Astrocyte of the spinal cord (primary cell): ENCODE data around the gene KIF26B.
"Not testable (repeated sequence)": the region's sequence is repeated elsewhere in the genome, so short reads cannot be mapped to it uniquely, and the experiment has no call there.

Experiments
- DNase-seq: peaks from one replicate; pipeline ENCODE4 v3.0.0; 2011; ENCODE audit warnings: low read depth, low spot score
- H3K4me3 ChIP-seq: 2 replicates; pipeline ENCODE4 v1.5.1; 2011; ENCODE audit warnings: low read depth, mild to moderate bottlenecking, low read length, moderate library complexity
- in situ Hi-C: cut with HindIII; loops from 2 replicates; pipeline ENCODE4 v1.10.0; 2017; ENCODE audit warnings: low sequenced_read_pairs
- TF ChIP-seq, protein P1 (sequence below): IDR thresholded peaks from 2 replicates; pipeline ENCODE4 v1.5.1; 2012; ENCODE audit warnings: low read depth, mild to moderate bottlenecking, low read length, inconsistent platforms

KIF26B gene

DNA sequence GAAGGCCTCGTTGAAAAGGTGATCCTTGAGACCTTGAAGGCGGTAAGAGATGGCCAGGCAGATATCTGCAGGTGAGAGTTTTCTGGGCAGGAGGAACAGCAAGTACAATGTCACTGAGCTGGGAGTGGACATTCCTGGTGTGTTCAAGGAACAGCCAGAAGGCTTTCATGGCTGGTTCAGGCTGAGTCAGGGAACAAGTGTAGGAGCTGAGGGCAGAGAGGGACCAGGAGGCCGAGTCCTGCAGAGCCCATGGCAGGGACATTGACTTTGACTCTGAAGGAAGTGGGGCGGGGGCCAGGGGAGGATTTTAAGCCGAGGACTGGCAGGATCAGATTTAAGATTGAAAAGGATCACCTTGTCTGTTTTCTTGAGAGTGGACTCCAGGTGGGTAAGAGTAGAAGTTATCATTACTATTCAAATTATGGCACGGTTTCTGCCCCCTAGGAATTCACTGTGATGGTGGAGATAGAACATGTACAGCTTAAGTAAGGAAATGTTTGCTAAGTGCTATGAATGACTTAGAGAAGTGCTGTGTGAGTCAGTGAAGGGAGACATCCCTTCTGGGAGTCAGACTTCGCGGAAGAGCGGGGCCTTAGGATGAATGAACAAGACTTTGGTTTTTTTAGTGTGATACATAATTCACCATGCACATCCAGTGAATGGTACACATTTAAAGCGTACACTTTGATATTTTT lies 202.3 kb downstream of the KIF26B start:
- in situ Hi-C loops: no loop called here
- TF ChIP-seq, protein P1, sequence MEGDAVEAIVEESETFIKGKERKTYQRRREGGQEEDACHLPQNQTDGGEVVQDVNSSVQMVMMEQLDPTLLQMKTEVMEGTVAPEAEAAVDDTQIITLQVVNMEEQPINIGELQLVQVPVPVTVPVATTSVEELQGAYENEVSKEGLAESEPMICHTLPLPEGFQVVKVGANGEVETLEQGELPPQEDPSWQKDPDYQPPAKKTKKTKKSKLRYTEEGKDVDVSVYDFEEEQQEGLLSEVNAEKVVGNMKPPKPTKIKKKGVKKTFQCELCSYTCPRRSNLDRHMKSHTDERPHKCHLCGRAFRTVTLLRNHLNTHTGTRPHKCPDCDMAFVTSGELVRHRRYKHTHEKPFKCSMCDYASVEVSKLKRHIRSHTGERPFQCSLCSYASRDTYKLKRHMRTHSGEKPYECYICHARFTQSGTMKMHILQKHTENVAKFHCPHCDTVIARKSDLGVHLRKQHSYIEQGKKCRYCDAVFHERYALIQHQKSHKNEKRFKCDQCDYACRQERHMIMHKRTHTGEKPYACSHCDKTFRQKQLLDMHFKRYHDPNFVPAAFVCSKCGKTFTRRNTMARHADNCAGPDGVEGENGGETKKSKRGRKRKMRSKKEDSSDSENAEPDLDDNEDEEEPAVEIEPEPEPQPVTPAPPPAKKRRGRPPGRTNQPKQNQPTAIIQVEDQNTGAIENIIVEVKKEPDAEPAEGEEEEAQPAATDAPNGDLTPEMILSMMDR: no peak

DNA sequence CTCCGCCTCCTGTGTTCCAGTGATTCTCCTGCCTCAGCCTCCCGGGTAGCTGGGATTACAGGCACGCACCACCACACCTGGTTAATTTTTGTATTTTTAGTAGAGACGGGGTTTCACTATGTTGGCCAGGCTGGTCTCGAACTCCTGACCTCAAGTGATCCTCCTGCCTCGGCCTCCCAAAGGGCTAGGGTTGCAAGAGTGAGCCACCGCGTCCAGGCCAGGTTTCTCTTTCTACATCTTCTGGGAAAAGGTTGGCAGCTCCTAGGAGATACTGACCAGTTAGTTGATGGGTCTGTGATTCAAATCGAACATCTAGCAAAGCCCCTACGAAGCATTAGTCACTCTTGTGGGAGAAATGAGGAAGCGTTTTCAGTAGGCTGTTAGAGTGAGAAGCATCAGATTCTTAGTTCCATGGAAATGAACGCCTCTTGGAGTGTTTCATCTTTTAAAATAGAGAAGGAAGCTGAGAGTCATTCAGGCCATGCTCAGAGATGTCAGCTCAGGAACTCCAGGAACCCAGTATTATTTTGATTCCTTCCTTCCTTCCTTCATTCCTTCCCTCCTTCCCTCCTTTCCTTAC lies 204.4 kb downstream of the KIF26B start:
- in situ Hi-C loops, H3K4me3 ChIP-seq, DNase-seq: not testable (repeated sequence)

More for the DNA sequence above, 202.3 kb downstream of the KIF26B start:
- H3K4me3 ChIP-seq: no peak overlapping the region
- DNase-seq: no peak

DNA sequence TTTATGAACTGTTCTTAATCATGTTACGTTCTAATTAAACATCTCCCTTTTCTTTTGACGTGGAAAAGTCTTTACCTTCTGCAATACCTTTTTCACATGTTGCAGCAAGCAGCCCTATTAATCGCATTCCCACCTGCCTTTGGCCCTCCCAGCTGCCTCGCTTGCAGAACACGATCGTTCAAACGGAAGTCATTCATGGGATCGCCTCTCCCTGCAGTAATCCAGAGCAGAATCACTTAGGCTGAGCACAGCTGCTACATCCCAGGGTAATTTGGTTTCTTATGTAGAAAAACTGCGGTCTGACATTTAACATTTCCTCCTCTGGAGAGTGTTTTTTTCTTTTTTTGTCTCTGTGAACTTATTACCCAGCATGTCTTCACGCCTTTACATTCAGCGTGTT lies 206.3 kb downstream of the KIF26B start:
- DNase-seq: no peak
- in situ Hi-C loops: no loop called here
- no peak overlapping the region for H3K4me3 ChIP-seq
- TF ChIP-seq, protein P1: no peak

DNA sequence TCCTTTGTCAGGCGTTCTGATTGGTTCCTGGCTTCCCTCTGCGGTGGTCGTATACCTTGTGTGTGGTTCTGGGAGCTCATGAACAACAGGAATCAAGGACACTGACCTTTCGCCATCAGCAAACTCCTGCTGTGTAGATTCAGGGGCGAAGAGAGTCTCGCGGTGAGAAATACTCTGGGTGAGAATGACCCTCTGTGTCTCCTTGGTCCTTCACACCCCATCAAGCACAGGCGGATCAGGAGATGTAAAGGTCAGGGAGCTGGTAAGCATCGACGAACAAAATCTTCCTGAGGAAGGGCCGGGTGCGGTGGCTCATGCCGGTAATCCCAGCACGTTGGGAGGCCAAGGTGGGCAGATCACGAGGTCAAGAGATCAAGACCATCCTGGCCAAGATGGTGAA lies 207.2 kb downstream of the KIF26B start:
- in situ Hi-C loops: no loop called here
- no peak overlapping the region for H3K4me3 ChIP-seq
- TF ChIP-seq, protein P1: no peak
- no peak for DNase-seq

DNA sequence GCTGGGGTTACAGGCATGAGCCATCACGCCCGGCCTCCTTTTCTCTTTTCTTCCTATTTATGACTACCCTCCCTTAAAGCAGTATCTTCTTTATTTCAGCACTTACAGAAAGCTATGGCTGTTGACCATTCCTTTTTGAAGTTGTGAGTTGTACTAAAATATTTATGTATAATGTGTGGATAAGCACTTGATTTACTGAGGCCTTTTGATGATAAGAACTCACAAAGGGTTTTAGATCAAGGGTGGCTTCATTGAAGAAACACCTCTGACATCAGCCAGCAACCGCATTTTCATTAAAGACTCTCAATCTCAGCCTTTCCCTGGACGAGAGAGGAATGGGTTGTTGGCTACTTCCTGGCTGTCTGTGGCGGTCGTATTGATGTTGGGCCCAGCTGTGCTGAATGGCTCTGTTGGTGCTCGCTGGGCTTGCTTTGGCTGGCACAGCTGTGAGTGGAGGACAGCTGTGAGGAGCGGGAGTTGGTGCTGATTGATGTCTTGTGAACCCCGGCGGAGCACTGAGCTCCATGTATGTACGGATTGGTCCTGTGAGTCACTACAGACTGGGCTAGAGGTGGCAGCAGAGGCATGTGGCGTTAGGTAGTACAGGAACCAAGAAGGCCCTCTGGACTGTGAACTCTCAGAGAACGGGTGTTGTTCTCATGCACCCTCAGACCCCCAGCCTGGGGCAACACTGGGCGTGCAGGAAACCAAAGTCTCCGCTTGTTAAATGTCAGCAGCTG lies 208.8 kb downstream of the KIF26B start:
- TF ChIP-seq, protein P1: no peak
- no peak overlapping the region for H3K4me3 ChIP-seq
- in situ Hi-C loops: no loop called here
- DNase-seq: peak; percentile 12

DNA sequence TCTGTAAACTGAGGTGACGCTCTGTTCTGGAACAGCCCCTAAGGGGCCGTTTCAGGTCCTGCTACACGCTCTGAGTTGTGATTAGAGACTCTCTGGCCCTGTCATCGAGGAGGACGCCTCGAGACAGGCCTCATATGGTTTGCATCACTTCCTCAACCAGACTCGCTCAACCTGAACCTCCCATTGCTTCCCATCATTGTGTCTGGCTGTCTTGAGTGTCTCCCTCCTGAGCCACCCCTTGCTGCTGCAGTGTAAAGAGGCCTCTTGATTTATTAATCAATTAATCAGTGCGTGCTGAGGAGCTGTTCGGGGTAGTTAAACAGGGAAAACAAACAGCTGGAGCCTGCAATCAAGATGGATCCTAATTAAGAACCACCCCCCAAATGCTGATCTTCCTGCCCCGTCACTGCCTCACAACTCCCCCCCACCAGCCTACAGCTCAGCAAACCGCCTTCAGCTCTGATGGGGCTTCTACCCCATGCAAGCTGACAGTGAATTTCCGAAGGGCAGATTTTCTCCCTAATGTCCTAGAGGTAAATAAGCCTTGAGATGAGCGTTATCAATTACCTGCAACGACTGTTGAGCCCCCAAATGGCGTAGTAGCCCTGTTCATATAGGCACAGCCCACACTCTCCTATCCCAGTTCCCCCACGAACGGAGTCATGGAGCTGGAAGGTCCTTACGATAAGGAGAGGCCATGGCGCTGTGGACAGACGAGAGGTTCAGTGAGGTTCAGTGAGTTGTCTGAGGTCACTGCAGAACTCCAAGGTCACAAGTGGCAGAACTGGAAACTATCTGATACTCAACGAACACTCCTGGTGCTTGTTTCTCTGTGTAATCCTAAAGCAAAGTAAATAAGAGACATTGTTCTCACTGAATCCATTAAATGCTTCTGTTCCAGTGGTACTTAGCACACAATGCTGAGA lies 210.6 kb downstream of the KIF26B start:
- H3K4me3 ChIP-seq: no peak overlapping the region
- in situ Hi-C loops: no loop called here
- TF ChIP-seq, protein P1: no peak
- no peak for DNase-seq
